Right lobe of liver (tissue), 6 donors: ENCODE measurements around the gene SLC9B1. TPM values are rescaled to one million over a fixed set of nuclear protein-coding genes. Genes with fewer than 3 reads are reported as not detected.

ENCODE experiments used
- ATAC-seq, 4 donors: fragments of 200-7000 bp; cut with Tn5 transposase; one replicate each; pipeline ENCODE4 v1.9.1; 2020; ENCODE audit warnings: mild to moderate bottlenecking in 4 of 4, moderate library complexity in 4 of 4
- DNase-seq, 3 donors: peaks; one replicate each; pipeline ENCODE4 v3.0.0-alpha.2; 2020
- H3K27ac ChIP-seq, 3 donors: fragments of 200-600 bp; one replicate each; pipeline ENCODE4 v1.8.0; 2022
- H3K27me3 ChIP-seq, 2 donors: fragments of 200-600 bp; one replicate each; pipeline ENCODE4 v1.8.0; 2022
- H3K36me3 ChIP-seq, 4 donors: fragments of 200-600 bp; sonication (generic) in 1 of 4; one replicate each; pipeline versions ENCODE4 v1.5.1 to v1.8.0; 2017 to 2022; ENCODE audit warnings: control low read depth in 1 of 4
- H3K4me1 ChIP-seq, 4 donors: fragments of 200-600 bp; sonication (generic) in 1 of 4; one replicate each; pipeline versions ENCODE4 v1.5.1 to v1.8.0; 2017 to 2022; ENCODE audit warnings: control low read depth in 1 of 4
- H3K4me3 ChIP-seq, 3 donors: fragments of 200-600 bp; one replicate each; pipeline ENCODE4 v1.8.0; 2022
- H3K9me3 ChIP-seq, 4 donors: fragments of 200-600 bp; sonication (generic) in 1 of 4; one replicate each; pipeline versions ENCODE4 v1.5.1 to v1.8.0; 2017 to 2022; ENCODE audit warnings: control low read depth in 1 of 4
- POLR2A ChIP-seq: fragments of 450-650 bp; IDR thresholded peaks from one replicate; pipeline ENCODE4 v1.6.1; 2017; ENCODE audit warnings: antibody characterized with exemption, mild to moderate bottlenecking
- WGBS: methylation state at CpG from one replicate; pipeline ENCODE4 v1.1.6; 2018; ENCODE audit warnings: low coverage, low lambda C conversion rate; ENCODE audit not compliant: insufficient coverage; ENCODE audit errors: missing lambda C conversion rate; 5-methylcytosine and 5-hydroxymethylcytosine counted together
- intact Hi-C, 2 donors: fragments of 100-400 bp; cut with DNase I; formaldehyde crosslinking; loops; one replicate each; pipeline versions ENCODE4 v1.11.2 to v1.14.1; 2022
- long read RNA-seq: library from polyadenylated mRNA; unstranded; transcript quantifications from one replicate; pipeline ENCODE4 v2.0.0, GENCODE V29; 2019
- total RNA-seq, 6 experiments: library from RNA; depleted of rRNA in 2 of 6; stranded (reverse); fragments of >200 nt in 2 of 6; fragmentation: NEBNext Ultra II Directional in 3 of 6; extraction: Animal tissue kit (Norgen Biotek cat#: 25700) in 3 of 6; gene quantifications; one replicate each; pipeline versions ENCODE4 v1.1.0 to v1.2.4, GENCODE V29; 2016 to 2023
- TF ChIP-seq, protein P1 (sequence below), 4 donors: fragments of 200-600 bp in 3 of 4; fragments of 450-650 bp in 1 of 4; IDR thresholded peaks; one replicate each; pipeline versions ENCODE4 v1.5.1 to v1.8.0; 2016 to 2022; ENCODE audit warnings: antibody characterized with exemption in 4 of 4, mild to moderate bottlenecking in 2 of 4
- donor health status: DM: no; HTN: yes; CAD: no.
- donor health status: DM: no; HTN: no; CAD: no.
- donor health status: DM: no; HTN: no; CAD: no.
- donor health status: DM: no; HTN: yes; CAD: no.
- donor health status: DM: no; HTN: yes; CAD: no.

The SLC9B1 gene, protein sequence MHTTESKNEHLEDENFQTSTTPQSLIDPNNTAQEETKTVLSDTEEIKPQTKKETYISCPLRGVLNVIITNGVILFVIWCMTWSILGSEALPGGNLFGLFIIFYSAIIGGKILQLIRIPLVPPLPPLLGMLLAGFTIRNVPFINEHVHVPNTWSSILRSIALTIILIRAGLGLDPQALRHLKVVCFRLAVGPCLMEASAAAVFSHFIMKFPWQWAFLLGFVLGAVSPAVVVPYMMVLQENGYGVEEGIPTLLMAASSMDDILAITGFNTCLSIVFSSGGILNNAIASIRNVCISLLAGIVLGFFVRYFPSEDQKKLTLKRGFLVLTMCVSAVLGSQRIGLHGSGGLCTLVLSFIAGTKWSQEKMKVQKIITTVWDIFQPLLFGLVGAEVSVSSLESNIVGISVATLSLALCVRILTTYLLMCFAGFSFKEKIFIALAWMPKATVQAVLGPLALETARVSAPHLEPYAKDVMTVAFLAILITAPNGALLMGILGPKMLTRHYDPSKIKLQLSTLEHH
- under 1 TPM in 4 of 6 experiments, not detected in 2; 0.24 to 0.56 (median 0.51) TPM for total RNA-seq
- long read RNA-seq: 0 reads

- intact Hi-C loops: no loop called here
- 5% methylated on average over 16 of the region's 46 CpGs for WGBS
Measured at GRCh38 chr4:103019308-103020124, at the start of gene SLC9B1. Gene SLC9B1 (minus strand): TSS chr4:103019705. CDS start chr4:102991711, 27,994 bp downstream.

DNA sequence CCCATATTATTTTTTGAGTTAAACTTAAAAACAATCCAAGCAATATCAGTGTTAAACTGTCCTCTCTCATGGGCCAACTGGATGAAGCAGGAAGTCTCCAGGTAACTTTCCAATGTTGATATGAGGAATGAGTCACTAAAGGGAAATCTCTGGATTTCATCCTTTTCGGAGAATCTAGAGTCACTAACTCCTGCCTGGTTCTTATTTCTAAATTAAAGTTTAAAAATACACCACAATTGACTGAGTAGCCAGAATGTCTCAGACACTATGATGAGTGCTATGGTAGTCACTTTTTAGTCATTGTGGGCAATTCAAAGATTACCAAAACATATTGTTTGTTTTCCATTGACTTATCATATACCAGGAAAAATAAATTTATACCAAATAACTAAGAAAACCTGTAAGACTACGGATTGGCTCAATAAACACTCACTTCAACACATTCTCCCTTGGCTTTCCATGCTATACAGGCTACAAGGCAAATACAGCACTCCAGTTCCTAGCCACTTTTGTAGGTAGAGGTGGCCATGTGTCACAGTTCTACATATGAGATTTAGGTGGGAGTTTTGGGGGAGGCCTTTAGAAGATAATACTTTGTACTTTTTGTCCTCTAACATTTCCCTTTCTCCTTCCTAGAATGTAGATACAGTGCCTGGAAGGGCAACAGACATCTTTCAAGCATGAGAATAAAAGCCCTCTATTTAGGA, 48.5 kb upstream of the SLC9B1 start:
- Histone ChIP-seq H3K27me3 (no peaks in the 10 kb centered on the region), H3K36me3 (peaks cover 0 to 7% (median 0%) of the 10 kb centered on the region in 4 donors), H3K9me3 (no peaks in the 10 kb centered on the region), H3K4me1 (peaks cover 0 to 1% (median 0%) of the 10 kb centered on the region in 4 donors), H3K4me3 (no peak overlapping the region), H3K27ac (no peak overlapping the region)
- ATAC-seq (peak in 2 of 4 donors; percentile 41 to 95), DNase-seq (no peak)
- TF ChIP-seq POLR2A: no peak
- TF ChIP-seq, protein P1, sequence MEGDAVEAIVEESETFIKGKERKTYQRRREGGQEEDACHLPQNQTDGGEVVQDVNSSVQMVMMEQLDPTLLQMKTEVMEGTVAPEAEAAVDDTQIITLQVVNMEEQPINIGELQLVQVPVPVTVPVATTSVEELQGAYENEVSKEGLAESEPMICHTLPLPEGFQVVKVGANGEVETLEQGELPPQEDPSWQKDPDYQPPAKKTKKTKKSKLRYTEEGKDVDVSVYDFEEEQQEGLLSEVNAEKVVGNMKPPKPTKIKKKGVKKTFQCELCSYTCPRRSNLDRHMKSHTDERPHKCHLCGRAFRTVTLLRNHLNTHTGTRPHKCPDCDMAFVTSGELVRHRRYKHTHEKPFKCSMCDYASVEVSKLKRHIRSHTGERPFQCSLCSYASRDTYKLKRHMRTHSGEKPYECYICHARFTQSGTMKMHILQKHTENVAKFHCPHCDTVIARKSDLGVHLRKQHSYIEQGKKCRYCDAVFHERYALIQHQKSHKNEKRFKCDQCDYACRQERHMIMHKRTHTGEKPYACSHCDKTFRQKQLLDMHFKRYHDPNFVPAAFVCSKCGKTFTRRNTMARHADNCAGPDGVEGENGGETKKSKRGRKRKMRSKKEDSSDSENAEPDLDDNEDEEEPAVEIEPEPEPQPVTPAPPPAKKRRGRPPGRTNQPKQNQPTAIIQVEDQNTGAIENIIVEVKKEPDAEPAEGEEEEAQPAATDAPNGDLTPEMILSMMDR (IDR thresholded peaks at IDR 0.05): no peak
- 70% methylated on average over 2 of the region's 2 CpGs for WGBS
- intact Hi-C loops: no loop called here

More at GRCh38 chr4:103019308-103020124, at the start of gene SLC9B1:
- Histone ChIP-seq H3K27ac (peak within 1 kb of the TSS; percentile 90 to 93 (median 91)), H3K9me3 (no peaks in the 10 kb centered on the region), H3K27me3 (no peaks in the 10 kb centered on the region), H3K4me1 (peaks cover 0 to 6% (median 0%) of the 10 kb centered on the region in 4 donors), H3K36me3 (no peaks in the 10 kb centered on the region), H3K4me3 (peak within 1 kb of the TSS; percentile 41 to 55 (median 48))
- ATAC-seq (peak; percentile 98 to 99 (median 98)), DNase-seq (peak; percentile 97 to 98 (median 98))
- peak; percentile 79 for TF ChIP-seq POLR2A
- TF ChIP-seq, protein P1 (IDR thresholded peaks at IDR 0.05): no peak

- ATAC-seq: peak; percentile 87 to 94 (median 89)
- Histone ChIP-seq H3K27me3 (no peaks in the 10 kb centered on the region), H3K36me3 (peaks cover 0 to 3% (median 0%) of the 10 kb centered on the region in 4 donors), H3K9me3 (no peaks in the 10 kb centered on the region), H3K27ac (peak overlapping the region in 2 of 3 donors; percentile 35 to 70), H3K4me1 (peaks cover 0 to 23% (median 9%) of the 10 kb centered on the region in 4 donors), H3K4me3 (no peak overlapping the region)
- intact Hi-C loops: no loop called here
- 58% methylated on average over 2 of the region's 2 CpGs for WGBS
- no peak for DNase-seq
- no peak for TF ChIP-seq POLR2A
- TF ChIP-seq, protein P1 (IDR thresholded peaks at IDR 0.05): no peak
Measured at GRCh38 chr4:103060453-103061148, 41.1 kb upstream of the SLC9B1 start.
